Pons (tissue), 1 donor: Measurements from ENCODE around the gene PGRMC2.
A peak's percentile ranks its signal among the peaks of the same experiment; 100 is the strongest.

Experiments used
- DNase-seq: peaks from one replicate; pipeline ENCODE4 v3.0.0-alpha.2; 2016; ENCODE audit warnings: low spot score

Gene PGRMC2

DNA sequence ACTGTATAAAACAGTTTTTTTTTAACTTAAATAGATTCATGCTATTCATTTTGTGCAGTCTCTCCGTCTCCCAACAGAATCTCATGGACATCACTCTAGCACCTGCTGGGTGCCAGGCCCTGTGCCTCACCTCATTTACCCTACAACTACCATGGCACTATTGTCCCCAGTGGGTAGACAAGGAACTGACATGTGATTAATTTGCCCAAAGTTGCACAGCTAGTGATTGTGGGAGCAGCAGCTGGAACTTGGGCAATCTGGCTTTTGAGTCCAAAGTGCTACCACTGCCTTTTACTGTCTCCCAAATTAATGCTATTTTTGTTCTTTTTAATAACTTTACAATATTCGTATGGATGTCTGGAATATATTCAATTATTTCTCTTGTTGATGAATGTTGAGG is 11.2 kb upstream of the PGRMC2 start:
- DNase-seq: peak; percentile 14

GRCh38 chr4:128298146-128298758 is 10.6 kb upstream of the PGRMC2 start:
- DNase-seq: no peak

DNA sequence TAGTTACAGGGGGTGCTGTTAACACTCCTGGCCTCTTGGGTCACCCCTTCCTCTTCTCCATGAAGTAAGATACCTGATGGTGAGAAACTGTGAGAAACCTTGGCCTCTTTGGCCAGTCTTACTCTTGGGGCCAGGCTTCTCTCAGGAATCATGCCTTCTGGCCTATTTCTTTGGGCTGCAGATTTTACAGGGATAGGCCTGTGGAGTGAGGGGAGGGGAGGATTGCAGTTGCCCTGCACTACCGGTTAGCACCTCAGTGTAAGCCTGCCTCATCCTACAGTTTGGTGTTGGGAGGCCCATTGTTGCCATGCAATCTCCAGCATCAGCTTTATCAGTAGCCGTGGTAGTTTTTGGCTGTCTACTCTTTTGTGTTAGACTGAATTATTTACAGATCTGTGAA is 7.6 kb upstream of the PGRMC2 start:
- DNase-seq: no peak

GRCh38 chr4:128294464-128294863 is 6.9 kb upstream of the PGRMC2 start:
- no peak for DNase-seq

DNA sequence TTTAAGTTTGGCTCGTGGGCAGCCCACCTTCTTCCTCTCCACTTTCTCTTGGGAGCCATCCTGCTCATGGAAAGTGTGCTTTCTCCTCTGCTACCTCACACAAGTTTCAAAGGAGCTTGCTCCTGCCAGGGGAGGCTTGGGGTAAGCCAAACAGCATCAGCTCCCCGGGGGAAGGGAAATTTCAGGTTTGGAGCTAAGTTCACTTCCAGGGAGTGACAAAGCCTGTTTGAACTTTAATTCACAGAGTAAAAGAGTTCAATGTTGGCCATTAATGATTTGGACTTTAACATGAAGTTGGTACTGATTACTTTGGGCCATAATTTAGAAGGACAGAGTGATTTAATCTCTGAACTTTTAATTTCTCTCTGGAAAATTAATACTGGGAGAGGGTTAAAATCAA is 4.7 kb upstream of the PGRMC2 start:
- no peak for DNase-seq

DNA sequence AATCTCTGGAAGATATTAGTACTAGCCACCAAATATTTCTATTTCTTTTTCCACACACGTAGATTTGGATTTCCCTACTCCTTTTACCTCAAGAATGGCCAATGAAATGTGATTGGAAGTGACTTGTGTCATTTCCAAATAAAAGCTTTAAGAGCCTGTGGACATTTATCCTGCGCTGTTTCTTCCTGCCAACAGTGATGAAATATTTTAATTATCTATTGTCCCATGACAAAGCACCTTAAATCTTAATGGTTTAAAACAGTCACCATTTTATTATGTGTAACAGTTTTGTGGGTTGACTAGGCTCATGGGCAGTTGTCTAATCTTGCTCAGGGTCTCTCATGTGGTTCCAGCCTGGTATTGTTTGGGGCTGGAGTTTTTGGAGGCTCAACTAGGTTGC is 3.5 kb upstream of the PGRMC2 start:
- no peak for DNase-seq

DNA sequence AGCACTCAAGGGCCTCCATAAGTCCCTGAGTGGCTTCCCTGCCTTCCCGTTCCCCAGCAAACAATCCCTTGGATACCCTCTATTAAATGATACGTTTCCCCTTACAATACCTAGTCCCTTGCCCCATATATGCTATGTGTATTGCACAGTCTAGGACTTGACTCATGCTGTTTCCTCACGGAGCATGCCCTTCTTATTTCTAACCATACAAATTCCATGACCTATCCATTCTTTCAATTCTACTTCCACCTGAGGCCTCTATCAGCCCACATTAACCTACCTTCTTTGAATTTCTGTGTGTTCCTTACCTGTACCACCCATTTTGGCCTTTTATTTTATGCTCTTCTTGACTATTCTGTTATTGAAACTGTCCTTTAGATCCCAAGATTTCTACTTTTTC is 2.9 kb upstream of the PGRMC2 start:
- DNase-seq: no peak

GRCh38 chr4:128289523-128290158 is 2.0 kb upstream of the PGRMC2 start:
- DNase-seq: no peak

DNA sequence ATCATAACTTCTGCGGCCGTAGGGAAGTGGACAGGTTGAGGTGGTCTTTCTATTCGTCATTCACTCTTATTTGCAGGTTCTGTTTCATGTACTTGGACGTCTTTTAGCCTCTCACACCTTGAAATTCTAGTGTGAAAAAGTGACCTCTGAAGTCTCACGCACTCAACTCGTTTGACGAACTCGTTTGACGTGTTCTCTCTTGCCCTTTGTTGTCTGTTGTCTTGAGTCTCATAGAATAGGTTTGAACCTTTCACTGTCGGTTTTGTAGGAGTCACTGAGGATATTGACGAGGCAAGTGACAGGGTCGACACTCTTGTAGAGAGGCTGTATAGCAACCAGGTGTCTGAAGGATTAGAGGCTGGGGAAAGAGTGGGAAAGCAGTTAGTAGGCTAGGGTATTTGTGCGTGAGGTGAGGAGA is 1.1 kb upstream of the PGRMC2 start:
- peak; percentile 58 for DNase-seq

- DNase-seq: peak; percentile 97
These were observed 467 bp upstream of the PGRMC2 start for GRCh38 chr4:128287871-128288688.

DNA sequence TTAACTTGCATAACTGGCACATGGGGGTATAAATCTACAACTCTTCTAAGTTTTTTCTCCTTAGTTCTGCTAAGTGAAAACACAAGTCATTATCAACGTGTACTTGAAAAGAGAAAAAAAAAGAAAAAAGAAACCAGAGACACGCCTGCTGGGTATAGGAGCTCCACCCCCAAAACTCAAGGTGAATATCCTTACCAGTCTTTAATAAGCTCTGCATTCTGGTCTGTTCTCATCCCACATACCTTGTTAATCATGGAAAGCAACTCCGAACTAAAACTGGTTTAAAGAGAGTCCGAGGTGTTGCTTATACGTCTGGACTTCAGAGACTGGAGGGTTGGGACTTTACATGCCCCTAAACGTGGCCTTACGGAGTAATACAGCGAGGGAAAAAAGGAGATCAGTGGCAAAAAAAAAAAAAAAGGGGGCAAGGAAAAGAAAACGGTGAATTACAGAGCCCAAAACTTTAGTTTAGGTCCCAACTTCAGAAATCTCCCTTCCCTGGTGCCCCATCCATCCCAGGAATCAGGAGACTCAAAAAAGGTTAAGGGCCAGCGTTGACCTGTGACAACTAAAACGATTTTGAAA is 1.0 kb downstream of the PGRMC2 start:
- DNase-seq: peak; percentile 24

- no peak for DNase-seq
These were observed 2.3 kb downstream of the PGRMC2 start for GRCh38 chr4:128285085-128285997.

DNA sequence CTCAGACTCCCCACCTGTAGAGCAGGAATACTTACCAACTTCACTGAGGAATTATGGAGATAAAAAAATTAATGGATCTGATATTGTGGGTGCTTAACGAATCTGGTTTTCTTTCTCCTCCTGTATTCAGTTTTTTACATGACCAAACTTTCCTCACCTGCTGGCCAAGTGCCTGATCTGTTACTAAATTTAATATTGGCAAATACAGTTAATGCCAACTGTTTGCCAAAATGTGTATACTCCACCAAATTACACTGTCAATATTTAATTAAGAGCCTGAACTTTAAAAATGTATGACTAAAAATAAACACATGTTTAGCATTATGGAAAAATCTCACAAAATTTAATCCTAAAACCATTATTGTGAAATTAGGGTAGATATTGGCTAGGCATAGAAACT is 3.3 kb downstream of the PGRMC2 start:
- DNase-seq: no peak

GRCh38 chr4:128283071-128283470 is 4.5 kb downstream of the PGRMC2 start:
- DNase-seq: no peak

DNA sequence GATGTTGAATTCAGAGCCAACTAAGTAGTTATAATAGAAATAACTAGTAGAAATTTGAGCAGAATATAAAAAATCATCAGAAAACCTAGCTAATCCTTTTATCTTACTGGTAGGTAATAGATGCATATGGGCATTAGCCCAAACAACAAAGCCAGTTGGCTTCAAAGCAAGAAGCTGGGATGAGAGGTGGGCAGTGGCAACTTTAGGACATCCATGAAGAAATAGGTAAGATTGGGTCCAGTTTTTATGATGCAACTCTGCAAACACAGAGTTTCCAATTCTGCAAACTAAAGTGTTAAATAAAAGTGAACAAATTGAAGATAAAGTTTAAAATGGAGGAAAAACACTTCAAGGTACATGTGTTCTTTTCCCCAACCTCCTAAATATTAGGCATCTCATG is 5.1 kb downstream of the PGRMC2 start:
- no peak for DNase-seq

DNA sequence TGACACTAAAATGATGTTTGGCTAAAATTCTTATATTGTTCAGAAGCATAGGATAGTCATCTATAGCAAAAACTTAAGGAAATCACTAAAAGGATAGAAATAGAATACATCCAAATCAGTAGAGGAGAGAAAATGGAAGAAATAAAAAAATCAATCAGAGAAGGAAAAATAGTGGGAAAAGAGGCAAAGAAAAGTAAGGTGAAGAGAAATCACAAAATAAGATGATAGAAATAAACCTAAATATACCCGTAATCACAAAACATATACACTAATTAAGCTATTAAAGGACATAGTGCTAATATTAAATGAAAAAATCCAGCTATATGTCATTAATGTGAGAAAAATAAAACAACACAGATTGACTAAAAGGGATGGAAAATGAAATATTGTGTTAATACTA is 6.3 kb downstream of the PGRMC2 start:
- no peak for DNase-seq

DNA sequence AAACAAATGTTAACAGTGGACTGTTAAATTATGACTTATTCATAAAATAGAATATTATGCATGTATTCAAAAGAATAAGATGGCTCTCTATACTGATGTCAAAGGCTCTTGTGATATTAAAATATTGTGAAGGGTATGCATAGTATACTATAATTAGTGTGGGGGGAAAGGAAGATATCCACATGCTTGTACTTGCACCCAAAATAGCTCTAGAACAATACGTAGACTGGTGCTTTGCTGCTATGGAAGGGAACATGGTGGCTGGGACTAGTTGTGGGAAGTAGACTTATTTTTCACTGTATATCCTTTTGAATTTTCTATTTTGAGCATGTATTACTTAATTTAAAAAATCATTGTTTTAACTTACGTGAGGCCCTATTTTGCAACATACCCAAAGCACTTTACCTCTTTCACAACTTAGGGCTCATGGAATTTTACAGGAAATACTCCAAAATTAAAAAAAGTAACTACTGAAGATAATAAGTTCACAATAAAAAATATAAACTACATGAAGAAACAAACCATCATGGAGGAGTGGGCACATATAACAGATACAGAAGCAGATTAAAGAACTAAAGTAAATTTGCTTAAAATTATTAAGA is 7.9 kb downstream of the PGRMC2 start:
- no peak for DNase-seq

- no peak for DNase-seq
These were observed 9.8 kb downstream of the PGRMC2 start for GRCh38 chr4:128277856-128278255.

DNA sequence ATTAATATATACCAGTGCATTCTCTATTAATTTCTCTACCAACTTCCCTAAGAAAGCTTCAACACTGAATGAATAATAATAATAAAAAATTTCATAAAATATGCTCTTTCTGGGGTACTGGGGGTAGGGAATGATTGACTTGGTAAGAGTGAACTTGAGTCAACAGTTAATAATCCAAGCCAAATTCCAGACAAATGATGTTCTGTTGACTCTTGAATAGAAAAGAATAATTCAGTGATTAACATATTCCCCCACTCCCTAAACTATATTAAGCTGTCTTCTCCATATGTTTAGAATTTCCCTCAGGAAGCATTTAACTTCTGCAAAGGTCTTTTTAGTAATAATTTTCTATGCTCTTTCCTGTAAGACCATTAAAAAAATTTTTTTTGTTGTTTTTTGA is 12.3 kb downstream of the PGRMC2 start:
- no peak for DNase-seq

GRCh38 chr4:128271551-128271950 is 16.1 kb downstream of the PGRMC2 start:
- no peak for DNase-seq

DNA sequence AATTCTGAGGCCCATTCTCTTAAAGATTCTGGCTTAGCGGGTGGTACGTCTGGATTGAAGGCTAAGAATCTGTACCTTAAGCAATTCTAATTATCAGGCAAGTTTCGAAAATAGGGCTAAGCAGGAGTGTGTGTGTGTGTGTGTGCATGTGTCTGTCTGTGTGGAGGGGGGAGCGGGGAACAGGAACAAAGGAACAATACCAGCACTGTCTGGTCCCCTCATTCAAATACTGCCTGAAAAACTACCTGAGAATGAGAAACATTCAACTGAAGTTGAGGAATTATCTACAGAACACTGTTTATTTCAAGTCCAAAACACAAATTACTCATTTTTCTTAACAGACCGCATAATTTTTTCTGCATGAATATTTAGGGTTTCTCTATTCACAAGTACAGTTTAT is 18.6 kb downstream of the PGRMC2 start:
- no peak for DNase-seq
